Smooth muscle cell (in vitro differentiated cells): ENCODE measurements around the gene GALNT2. TPM values are rescaled to one million over a fixed set of nuclear protein-coding genes. Genes with fewer than 3 reads are reported as not detected.

Source experiments
- DNase-seq: peaks from one replicate; lab custom pipeline; 2025; ENCODE audit not compliant: unreplicated experiment; lab: John Stamatoyannopoulos, UW
- H2AFZ ChIP-seq: fragments of 200-600 bp; sonication (generic); 2 replicates; pipeline ENCODE4 v1.6.0; 2016; ENCODE audit warnings: antibody characterized with exemption, low read depth, mild to moderate bottlenecking
- H3F3A ChIP-seq: fragments of 200-600 bp; sonication (generic); 2 replicates; pipeline ENCODE4 v1.6.0; 2017; ENCODE audit warnings: antibody characterized with exemption, low read depth
- H3K27ac ChIP-seq: fragments of 200-600 bp; sonication (generic); 2 replicates; pipeline ENCODE4 v1.5.1; 2016; ENCODE audit warnings: low read depth, mild to moderate bottlenecking
- H3K27me3 ChIP-seq: fragments of 200-600 bp; sonication (generic); 2 replicates; pipeline ENCODE4 v1.6.1; 2016; ENCODE audit warnings: low read depth, mild to moderate bottlenecking
- H3K36me3 ChIP-seq: fragments of 200-600 bp; sonication (generic); 2 replicates; pipeline ENCODE4 v1.5.1; 2016; ENCODE audit warnings: low read depth
- H3K4me1 ChIP-seq: fragments of 200-600 bp; sonication (generic); 2 replicates; pipeline ENCODE4 v1.5.1; 2016; ENCODE audit warnings: low read depth
- H3K4me2 ChIP-seq: fragments of 200-600 bp; sonication (generic); 2 replicates; pipeline ENCODE4 v1.6.0; 2016; ENCODE audit warnings: mild to moderate bottlenecking
- H3K4me3 ChIP-seq: fragments of 200-600 bp; sonication (generic); 2 replicates; pipeline ENCODE4 v1.5.1; 2016; ENCODE audit warnings: mild to moderate bottlenecking
- H3K79me2 ChIP-seq: fragments of 200-600 bp; sonication (generic); 2 replicates; pipeline ENCODE4 v1.6.0; 2016; ENCODE audit warnings: low read depth, mild to moderate bottlenecking
- H3K9ac ChIP-seq: fragments of 200-600 bp; sonication (generic); 2 replicates; pipeline ENCODE4 v1.6.0; 2016; ENCODE audit warnings: low read depth
- H3K9me3 ChIP-seq: fragments of 200-600 bp; sonication (generic); replicated peaks from 2 replicates; pipeline ENCODE4 v1.5.1; 2016; ENCODE audit warnings: low read depth
- H4K20me1 ChIP-seq: fragments of 200-600 bp; sonication (generic); 2 replicates; pipeline ENCODE4 v1.6.0; 2016; ENCODE audit warnings: low read depth
- CTCF ChIP-seq: fragments of 200-600 bp; sonication (generic); IDR thresholded peaks from 2 replicates; pipeline ENCODE4 v1.5.1; 2017; ENCODE audit warnings: borderline replicate concordance, mild to moderate bottlenecking, antibody characterized with exemption; ENCODE audit not compliant: insufficient read depth, poor library complexity, severe bottlenecking
- WGBS: methylation state at CpG from one replicate; pipeline ENCODE4 v1.1.7; 2016; ENCODE audit warnings: low lambda C conversion rate; 5-methylcytosine and 5-hydroxymethylcytosine counted together
- polyA plus RNA-seq: library from polyadenylated mRNA; unstranded; fragments of >200 nt; fragmentation: Nextera tagmentation; extraction: Ambion mirVana; gene quantifications from 2 replicates; pipeline ENCODE4 v1.2.1, GENCODE V29; 2016
- total RNA-seq: library from RNA; depleted of rRNA; stranded (reverse); fragments of >200 nt; gene quantifications from 2 replicates; pipeline ENCODE4 v1.2.3, GENCODE V29; 2014

GALNT2 gene
- total and polyA plus RNA-seq, 2 experiments from 2014 or later, result 76.4 to 152 TPM

GRCh38 chr1:230120289-230120920 is 53.4 kb downstream of the GALNT2 start:
- Histone ChIP-seq H3K4me3 (no peak overlapping the region), H3K27ac (no peak overlapping the region), H3K36me3 (no peaks in the 10 kb centered on the region), H3K79me2 (peaks cover 90% of the 10 kb centered on the region), H3F3A (peaks cover 5% of the 10 kb centered on the region), H3K9me3 (no peaks in the 10 kb centered on the region), H3K27me3 (no peaks in the 10 kb centered on the region), H4K20me1 (peaks cover 83% of the 10 kb centered on the region), H3K4me1 (peaks cover 5% of the 10 kb centered on the region), H2AFZ (no peak overlapping the region), H3K4me2 (no peak overlapping the region), H3K9ac (no peak overlapping the region)
- no peak for DNase-seq
- 95% methylated on average over 14 of the region's 14 CpGs for WGBS
- TF ChIP-seq CTCF, result no peak

GRCh38 chr1:230120921-230121381 is 53.9 kb downstream of the GALNT2 start:
- H3K36me3 ChIP-seq, result no peaks in the 10 kb centered on the region
- WGBS, result 86% methylated on average over 9 of the region's 9 CpGs
- peaks cover 88% of the 10 kb centered on the region for H4K20me1 ChIP-seq
- peaks cover 89% of the 10 kb centered on the region for H3K79me2 ChIP-seq
- no peaks in the 10 kb centered on the region for H3K27me3 ChIP-seq
- no peak for DNase-seq
- no peak overlapping the region for H3K27ac ChIP-seq
- peaks cover 5% of the 10 kb centered on the region for H3F3A ChIP-seq
- H3K9me3 ChIP-seq, result no peaks in the 10 kb centered on the region
- no peak overlapping the region for H3K4me3 ChIP-seq
- no peak overlapping the region for H2AFZ ChIP-seq
- no peak overlapping the region for H3K9ac ChIP-seq
- peaks cover 10% of the 10 kb centered on the region for H3K4me1 ChIP-seq
- H3K4me2 ChIP-seq, result no peak overlapping the region
- peak; percentile 46 for TF ChIP-seq CTCF

GRCh38 chr1:230121950-230122349 is 54.9 kb downstream of the GALNT2 start:
- H3K79me2 ChIP-seq, result peaks cover 89% of the 10 kb centered on the region
- no peak for DNase-seq
- H4K20me1 ChIP-seq, result peaks cover 91% of the 10 kb centered on the region
- H3K36me3 ChIP-seq, result no peaks in the 10 kb centered on the region
- no peak for TF ChIP-seq CTCF
- peak overlapping the region; percentile 31 for H3K4me2 ChIP-seq
- H2AFZ ChIP-seq, result no peak overlapping the region
- no peaks in the 10 kb centered on the region for H3K27me3 ChIP-seq
- 96% methylated on average over 4 of the region's 4 CpGs for WGBS
- no peaks in the 10 kb centered on the region for H3K9me3 ChIP-seq
- H3F3A ChIP-seq, result peaks cover 5% of the 10 kb centered on the region
- peak overlapping the region; percentile 92 for H3K27ac ChIP-seq
- peaks cover 19% of the 10 kb centered on the region for H3K4me1 ChIP-seq
- H3K4me3 ChIP-seq, result no peak overlapping the region
- H3K9ac ChIP-seq, result no peak overlapping the region
